ENCODE measurements around the gene SFRP5.

DNA sequence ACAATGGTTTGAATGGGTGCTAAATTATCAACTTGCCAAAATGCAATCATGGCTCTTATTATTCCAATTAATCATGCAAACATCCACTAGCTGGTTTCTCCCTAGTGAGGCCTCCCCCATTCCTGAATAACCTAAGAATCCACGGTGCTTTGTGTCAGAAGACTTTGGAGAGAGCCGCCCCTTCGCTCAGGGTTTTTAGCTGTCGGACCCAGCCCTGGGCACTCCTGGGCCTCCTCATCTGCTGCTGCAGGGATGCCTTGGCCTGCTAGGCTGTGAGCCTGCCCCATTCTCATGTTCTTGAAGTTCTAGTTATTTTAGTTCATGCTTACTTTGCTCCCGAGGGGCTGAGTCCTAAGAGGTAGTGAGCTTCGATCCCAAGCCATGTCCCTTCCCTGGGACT lies 34.1 kb upstream of the SFRP5 start:
- TF ChIP-seq POLR2A (IDR thresholded peaks at IDR 0.05), result no peak
- TF ChIP-seq, protein P1, sequence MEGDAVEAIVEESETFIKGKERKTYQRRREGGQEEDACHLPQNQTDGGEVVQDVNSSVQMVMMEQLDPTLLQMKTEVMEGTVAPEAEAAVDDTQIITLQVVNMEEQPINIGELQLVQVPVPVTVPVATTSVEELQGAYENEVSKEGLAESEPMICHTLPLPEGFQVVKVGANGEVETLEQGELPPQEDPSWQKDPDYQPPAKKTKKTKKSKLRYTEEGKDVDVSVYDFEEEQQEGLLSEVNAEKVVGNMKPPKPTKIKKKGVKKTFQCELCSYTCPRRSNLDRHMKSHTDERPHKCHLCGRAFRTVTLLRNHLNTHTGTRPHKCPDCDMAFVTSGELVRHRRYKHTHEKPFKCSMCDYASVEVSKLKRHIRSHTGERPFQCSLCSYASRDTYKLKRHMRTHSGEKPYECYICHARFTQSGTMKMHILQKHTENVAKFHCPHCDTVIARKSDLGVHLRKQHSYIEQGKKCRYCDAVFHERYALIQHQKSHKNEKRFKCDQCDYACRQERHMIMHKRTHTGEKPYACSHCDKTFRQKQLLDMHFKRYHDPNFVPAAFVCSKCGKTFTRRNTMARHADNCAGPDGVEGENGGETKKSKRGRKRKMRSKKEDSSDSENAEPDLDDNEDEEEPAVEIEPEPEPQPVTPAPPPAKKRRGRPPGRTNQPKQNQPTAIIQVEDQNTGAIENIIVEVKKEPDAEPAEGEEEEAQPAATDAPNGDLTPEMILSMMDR (IDR thresholded peaks at IDR 0.05 in 8 of 11, conservative IDR thresholded peaks at IDR 0.05 in 3 of 11), result no peak

All from spleen (tissue), 7 donors.